MCF 10A (cell line): ENCODE results near the gene CCNY. TPM values are rescaled to one million over a fixed set of nuclear protein-coding genes. Genes with fewer than 3 reads are reported as not detected.

Experiments used
- BruUV-seq: library from RNA; stranded (reverse); fragments of 400-500 nt; replicated peaks from 2 replicates; lab custom pipeline; 2021; lab: Mats Ljungman, UMichigan
- CTCF ChIA-PET: fragments of 300-600 bp; sonication (Branson Sonifier 250); formaldehyde crosslinking; extraction: SDS; loops from one replicate; lab custom pipeline; 2021; ENCODE audit warnings: antibody characterized with exemption, inconsistent platforms; lab: Yijun Ruan, JAX
- POLR2A ChIA-PET: fragments of 300-600, 350-650 bp; sonication (Branson Sonifier 250); formaldehyde crosslinking; extraction: SDS; loops from one replicate; lab custom pipeline; 2020; ENCODE audit warnings: antibody characterized with exemption, inconsistent platforms; lab: Yijun Ruan, JAX
- DNase-seq: peaks from one replicate; pipeline ENCODE4 v3.0.0-alpha.2; 2018; ENCODE audit not compliant: unreplicated experiment
- H3K27ac Mint-ChIP-seq: one replicate; pipeline ENCODE4 v1.8.0; 2022; ENCODE audit warnings: mild to moderate bottlenecking, low read depth, mixed read lengths; ENCODE audit not compliant: unreplicated experiment
- H3K27me3 Mint-ChIP-seq: one replicate; pipeline ENCODE4 v1.8.0; 2022; ENCODE audit warnings: mixed read lengths; ENCODE audit not compliant: insufficient read depth, unreplicated experiment
- H3K36me3 Mint-ChIP-seq: one replicate; pipeline ENCODE4 v1.8.0; 2022; ENCODE audit warnings: mild to moderate bottlenecking, moderate library complexity, mixed read lengths; ENCODE audit not compliant: insufficient read depth, unreplicated experiment
- H3K4me1 Mint-ChIP-seq: one replicate; pipeline ENCODE4 v1.8.0; 2022; ENCODE audit warnings: mixed read lengths; ENCODE audit not compliant: insufficient read depth, unreplicated experiment
- H3K4me3 Mint-ChIP-seq: one replicate; pipeline ENCODE4 v1.8.0; 2022; ENCODE audit warnings: mild to moderate bottlenecking, moderate library complexity, mixed read lengths; ENCODE audit not compliant: unreplicated experiment
- H3K9me3 Mint-ChIP-seq: one replicate; pipeline ENCODE4 v1.8.0; 2022; ENCODE audit warnings: mixed read lengths; ENCODE audit not compliant: unreplicated experiment
- CTCF ChIP-seq: fragments of 200-600 bp; IDR thresholded peaks from one replicate; pipeline ENCODE4 v1.8.0; 2022; ENCODE audit warnings: antibody characterized with exemption, mild to moderate bottlenecking; ENCODE audit not compliant: unreplicated experiment
- intact Hi-C: fragments of 100-400 bp; cut with micrococcal nuclease; formaldehyde crosslinking; loops from 2 replicates; pipeline ENCODE4 v1.14.1; 2022
- total RNA-seq: library from RNA; stranded (reverse); gene quantifications from 2 replicates; pipeline ENCODE4 v1.2.3, GENCODE V29; 2022

Gene CCNY
- total RNA-seq, 1 experiment from 2014 or later: 68.9 TPM

- H3K9me3 Mint-ChIP-seq: no peaks in the 10 kb centered on the region
- peak overlapping the region; percentile 35 for H3K4me3 Mint-ChIP-seq
- peak; percentile 67 for DNase-seq
- intact Hi-C loops: loop anchor here (2.0 kb wide), 1 partner anchor 158 kb away; no protein-coding TSS in a partner anchor
- POLR2A ChIA-PET: interaction anchor here (0.5 to 2.4 kb wide), 14 partner anchors 12 to 192 kb away, joined by 3 to 15 read pairs (median 4); no protein-coding TSS in a partner anchor
- BruUV-seq: no TSS peak
- no peak for TF ChIP-seq CTCF
- no peaks in the 10 kb centered on the region for H3K27me3 Mint-ChIP-seq
- CTCF ChIA-PET: interaction anchor here (0.6 to 0.9 kb wide), 3 partner anchors 53 to 1320 kb away, joined by 3 to 4 read pairs (median 3); no protein-coding TSS in a partner anchor
- H3K36me3 Mint-ChIP-seq: peaks cover 14% of the 10 kb centered on the region
- H3K4me1 Mint-ChIP-seq: peaks cover 42% of the 10 kb centered on the region
- peak overlapping the region; percentile 76 for H3K27ac Mint-ChIP-seq
These were observed 156.3 kb downstream of the CCNY start for GRCh38 chr10:35492386-35493195.

- peaks cover 43% of the 10 kb centered on the region for H3K4me1 Mint-ChIP-seq
- no TSS peak for BruUV-seq
- POLR2A ChIA-PET: interaction anchor here (0.5 to 2.4 kb wide), 14 partner anchors 11 to 193 kb away, joined by 3 to 15 read pairs (median 4); no protein-coding TSS in a partner anchor
- H3K36me3 Mint-ChIP-seq: peaks cover 9% of the 10 kb centered on the region
- no peaks in the 10 kb centered on the region for H3K9me3 Mint-ChIP-seq
- H3K27me3 Mint-ChIP-seq: no peaks in the 10 kb centered on the region
- CTCF ChIA-PET: interaction anchor here (0.6 to 1.1 kb wide), 3 partner anchors 53 to 1319 kb away, joined by 3 to 4 read pairs (median 4); no protein-coding TSS in a partner anchor
- intact Hi-C loops: loop anchor here (2.0 kb wide), 1 partner anchor 159 kb away; no protein-coding TSS in a partner anchor
- peak; percentile 53 for DNase-seq
- peak overlapping the region; percentile 76 for H3K27ac Mint-ChIP-seq
- H3K4me3 Mint-ChIP-seq: peak overlapping the region; percentile 35
- no peak for TF ChIP-seq CTCF
These were observed 157.1 kb downstream of the CCNY start for GRCh38 chr10:35493196-35494118.

GRCh38 chr10:35495521-35496119 is 159.3 kb downstream of the CCNY start:
- POLR2A ChIA-PET: interaction anchor here (0.6 to 2.1 kb wide), 9 partner anchors 11 to 317 kb away, joined by 3 to 6 read pairs (median 4); no protein-coding TSS in a partner anchor
- CTCF ChIA-PET: interaction anchor here (0.6 to 1.1 kb wide), 3 partner anchors 9 to 52 kb away, joined by 3 to 4 read pairs (median 3); no protein-coding TSS in a partner anchor
- DNase-seq: peak; percentile 61
- no peaks in the 10 kb centered on the region for H3K9me3 Mint-ChIP-seq
- peaks cover under 1% of the 10 kb centered on the region for H3K36me3 Mint-ChIP-seq
- intact Hi-C loops: no loop called here
- H3K4me3 Mint-ChIP-seq: peak overlapping the region; percentile 28
- peak overlapping the region; percentile 46 for H3K27ac Mint-ChIP-seq
- no peak for TF ChIP-seq CTCF
- BruUV-seq: no TSS peak
- no peaks in the 10 kb centered on the region for H3K27me3 Mint-ChIP-seq
- peaks cover 51% of the 10 kb centered on the region for H3K4me1 Mint-ChIP-seq
